GM19372 (cell line): Measurements from ENCODE around the gene PLEKHA3.
"Not testable (repeated sequence)": the region's sequence is repeated elsewhere in the genome, so short reads cannot be mapped to it uniquely, and the experiment has no call there.

Experiments
- ATAC-seq: cut with Tn5 transposase; IDR thresholded peaks from one replicate; pipeline ENCODE4 v1.9.1; 2021; ENCODE audit warnings: mild to moderate bottlenecking, low read depth, moderate library complexity; ENCODE audit not compliant: unreplicated experiment

The PLEKHA3 gene

DNA sequence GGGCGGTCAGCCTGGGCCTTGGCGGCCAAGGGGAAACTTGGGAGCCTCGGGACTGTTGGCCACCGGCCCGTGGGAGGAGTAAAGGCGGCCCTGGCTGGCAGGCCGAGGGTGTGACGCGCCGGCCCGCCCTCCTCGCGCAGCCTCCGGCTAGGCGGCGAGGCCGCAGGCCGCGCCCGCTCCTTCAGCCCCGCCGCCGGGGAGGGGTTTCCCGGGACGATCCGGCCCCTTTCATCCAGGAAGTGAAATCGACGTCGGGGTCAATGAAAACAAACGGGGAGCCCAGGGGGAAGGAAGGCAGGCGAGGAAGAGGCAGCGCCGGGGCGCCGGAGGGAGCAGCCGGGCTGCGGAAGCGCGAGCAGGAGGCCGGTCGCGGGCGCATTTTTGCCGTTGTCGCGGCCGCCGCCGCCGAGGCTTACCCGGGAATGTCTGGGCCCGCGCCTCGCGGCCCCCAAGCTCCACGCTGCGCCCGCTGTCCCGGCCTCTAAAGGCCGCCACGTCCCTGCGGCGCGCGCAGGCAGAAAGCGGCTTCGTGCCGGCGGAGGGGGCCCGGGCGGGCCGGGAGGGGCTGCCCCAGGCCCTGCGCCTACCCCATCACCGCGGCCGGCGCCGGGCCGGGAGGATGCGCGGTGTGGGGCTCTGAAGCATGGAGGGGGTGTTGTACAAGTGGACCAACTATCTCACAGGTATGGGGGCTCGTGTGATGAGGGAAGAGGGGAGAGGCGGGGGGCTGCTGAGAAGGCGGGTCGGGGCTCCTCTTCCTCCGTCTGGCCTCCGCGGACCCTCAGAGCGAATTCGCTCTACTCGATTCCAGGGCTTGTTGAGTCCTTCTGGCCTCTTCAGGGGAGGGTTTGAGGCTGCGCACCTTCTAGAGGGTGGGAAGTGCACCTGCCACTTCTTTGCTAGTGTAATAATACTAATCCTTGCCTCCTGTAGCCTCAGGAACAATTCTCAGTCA lies at the start of gene PLEKHA3:
Gene PLEKHA3 (plus strand): TSS at position 231 of the 955 bp plus-strand sequence. CDS start 413 bp downstream, at position 644.
- peak; percentile 61 for ATAC-seq

DNA sequence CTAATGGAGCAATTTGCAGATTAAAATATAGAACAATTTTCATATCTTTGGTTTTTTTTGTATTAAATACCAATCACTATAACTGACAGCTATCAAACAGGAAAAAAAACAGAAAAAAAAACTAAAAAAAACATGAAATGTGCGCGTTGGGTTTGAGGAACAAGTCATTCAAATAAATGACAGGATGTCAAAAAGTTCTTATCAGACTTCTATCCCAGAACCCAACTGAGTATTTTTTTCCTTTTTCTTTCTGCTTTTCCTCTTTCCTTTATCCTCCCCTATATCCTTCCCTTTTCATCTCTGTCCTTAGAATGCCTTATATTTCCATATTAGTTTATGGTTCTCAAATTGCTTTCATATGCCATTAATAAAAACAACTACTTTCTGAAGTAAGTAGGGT lies 43.6 kb upstream of the PLEKHA3 start:
- no peak for ATAC-seq

DNA sequence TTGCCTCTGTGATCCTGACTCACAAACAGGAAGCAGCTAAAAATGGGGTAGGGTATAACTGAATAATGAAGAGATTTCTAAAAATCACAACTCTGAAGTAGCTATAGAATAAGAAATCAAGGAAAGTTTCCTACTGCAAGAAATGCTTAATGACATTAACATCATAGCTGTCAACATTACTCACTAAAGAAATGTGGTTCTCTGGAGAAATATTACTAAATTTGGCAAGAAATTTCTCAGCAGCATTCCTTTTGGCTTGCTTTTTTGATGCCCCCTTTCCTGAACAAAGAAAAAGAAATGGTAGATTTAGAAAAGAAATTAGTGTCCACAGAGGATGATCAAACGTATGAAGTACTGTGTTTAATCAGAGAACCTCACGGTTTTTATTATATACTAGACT lies 38.8 kb upstream of the PLEKHA3 start:
- ATAC-seq: no peak

DNA sequence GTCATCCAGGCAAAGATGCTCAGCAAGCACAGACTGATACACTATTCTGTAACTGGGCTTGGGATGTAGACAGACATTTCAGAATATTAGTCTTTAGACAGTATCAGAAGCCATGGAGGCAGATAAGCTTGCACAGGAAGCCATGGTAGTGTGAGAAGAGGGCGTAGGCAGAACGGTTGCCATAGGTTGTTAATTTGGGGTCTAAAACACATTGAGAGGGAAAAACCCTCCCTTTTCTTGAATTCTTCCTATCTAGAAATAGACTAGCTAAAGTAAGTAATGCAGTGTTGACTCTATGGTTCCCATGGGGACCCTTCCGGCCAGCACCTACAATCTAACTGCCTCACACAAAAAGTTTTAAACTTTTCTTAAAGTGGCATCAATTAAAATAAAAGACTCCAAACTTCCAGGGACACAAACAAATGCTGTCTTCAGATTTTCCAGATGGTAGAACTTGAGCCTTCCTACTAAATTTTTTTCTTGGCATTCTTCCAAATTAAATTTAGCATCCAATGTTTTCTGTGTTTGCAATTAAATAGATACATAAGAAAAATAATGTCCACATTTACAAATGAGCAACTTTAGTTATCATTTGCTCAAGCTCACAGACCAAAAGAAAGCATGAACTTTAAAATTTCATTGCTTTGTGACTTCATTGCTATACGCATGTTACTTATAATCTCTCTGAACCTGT lies 31.1 kb upstream of the PLEKHA3 start:
- no peak for ATAC-seq

DNA sequence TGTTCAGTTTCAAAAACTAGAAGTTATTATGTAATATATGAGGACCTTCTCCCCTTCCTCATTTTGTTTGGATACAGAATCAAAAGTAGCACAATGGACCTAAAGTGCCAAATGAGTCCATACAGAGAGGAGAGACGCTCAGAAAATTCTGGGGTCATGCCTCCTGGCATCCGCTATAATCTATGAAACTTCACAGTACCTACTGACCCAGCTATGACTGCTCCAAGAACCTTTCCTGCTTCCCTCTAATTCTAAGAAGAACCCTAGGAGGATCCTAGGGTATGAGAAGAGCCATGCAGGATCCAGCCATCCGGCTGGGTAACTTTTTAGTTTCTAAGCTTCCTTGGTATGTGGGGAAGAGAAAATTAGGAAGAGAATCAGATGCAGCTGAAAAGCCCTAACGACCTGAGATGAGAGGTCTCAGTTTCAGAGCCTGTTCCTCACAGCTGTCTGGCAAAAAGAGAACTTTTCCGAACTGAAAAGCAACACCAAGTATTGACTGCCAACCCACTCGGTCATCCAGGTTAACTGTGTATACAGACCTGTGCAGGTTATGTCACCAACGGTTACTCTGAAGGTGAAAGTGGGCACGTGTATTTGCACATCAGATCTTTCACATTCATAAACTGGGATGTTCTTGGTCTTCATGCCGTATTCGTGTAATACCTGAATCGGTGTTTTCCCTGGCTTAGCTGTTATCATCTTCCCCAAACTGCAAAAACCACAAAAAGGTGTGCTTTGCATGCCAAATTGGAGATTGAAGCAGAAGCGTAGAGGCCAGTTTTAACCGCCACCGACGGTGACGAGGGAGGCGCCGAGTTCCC lies 30.3 kb upstream of the PLEKHA3 start:
- no peak for ATAC-seq

DNA sequence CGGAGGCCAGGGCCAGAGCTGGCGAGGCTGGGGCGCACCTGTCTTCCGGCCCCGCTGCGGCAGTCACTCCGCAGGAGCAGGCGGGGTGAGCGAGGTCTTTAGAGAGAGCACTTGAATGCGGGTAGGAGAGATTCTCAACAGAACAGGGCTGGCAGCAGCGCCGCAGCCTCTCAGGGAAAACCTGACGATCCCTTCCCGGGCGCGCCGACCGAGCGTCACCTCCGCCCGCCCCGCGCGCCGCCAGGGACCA lies 29.8 kb upstream of the PLEKHA3 start:
- peak; percentile 46 for ATAC-seq

DNA sequence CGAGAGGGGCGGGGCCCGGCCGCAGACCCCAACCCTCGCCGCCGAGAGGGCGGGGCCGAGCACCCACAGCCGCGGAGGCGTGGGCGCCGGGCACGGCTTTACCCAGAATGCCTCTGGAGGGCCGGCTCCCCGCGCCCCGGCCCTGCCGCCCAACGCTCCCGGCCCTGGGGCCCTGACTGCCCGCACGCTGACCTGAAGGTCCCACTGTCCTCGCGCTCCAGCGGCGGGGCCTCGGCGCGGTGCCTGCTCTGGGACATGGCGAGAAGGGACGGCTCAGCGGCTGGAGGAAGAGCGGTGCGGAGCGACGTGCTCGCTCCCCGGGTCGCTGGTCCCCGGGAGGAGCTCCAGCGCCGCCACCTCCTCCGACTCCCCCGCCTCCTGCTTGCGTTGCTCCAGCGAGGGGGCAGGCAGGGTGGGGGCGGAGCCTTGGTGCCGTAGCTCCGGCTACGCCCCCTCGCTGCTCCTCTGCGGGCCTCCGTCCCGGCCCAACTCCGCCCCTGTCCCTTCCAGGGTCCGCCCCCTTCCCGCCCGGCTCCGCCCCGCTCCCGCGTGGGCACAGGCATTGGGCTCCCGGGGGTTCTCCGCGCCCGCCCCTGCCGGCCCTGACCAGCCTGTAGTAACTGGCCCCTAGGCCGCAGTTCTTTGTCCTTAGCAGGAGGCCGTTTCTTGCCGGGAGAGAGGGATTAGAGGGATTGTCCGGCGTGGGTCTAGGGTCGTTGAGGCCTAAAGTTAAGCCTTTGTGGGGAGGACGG lies 29.3 kb upstream of the PLEKHA3 start, which contains the start of the genes PJVK and PRKRA:
Gene PJVK (plus strand): TSS at position 605 of the 752 bp plus-strand sequence. CDS start 2,032 bp downstream, outside the sequence.
Gene PRKRA (minus strand): TSS at position 402 of the 752 bp plus-strand sequence. CDS start 145 bp downstream, at position 257.
- peak; percentile 75 for ATAC-seq

DNA sequence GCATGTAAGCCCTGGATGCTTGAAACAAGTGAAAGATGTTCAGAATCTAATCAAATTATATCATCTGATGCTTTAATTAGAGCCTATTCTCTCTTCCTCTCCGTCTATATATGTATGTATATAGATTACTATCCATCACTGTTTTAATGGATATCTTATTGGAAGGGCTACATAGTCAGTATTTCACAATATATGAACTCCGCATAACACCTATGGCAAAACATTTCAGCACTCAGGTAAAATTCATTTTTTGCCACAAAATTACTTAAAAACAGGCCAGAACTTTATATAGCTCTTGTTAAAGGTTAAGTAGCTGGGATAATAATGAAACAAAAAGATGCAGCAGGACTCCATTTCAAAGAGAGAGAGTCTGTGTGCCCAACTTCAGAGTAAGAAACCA lies 27.9 kb upstream of the PLEKHA3 start:
- no peak for ATAC-seq

DNA sequence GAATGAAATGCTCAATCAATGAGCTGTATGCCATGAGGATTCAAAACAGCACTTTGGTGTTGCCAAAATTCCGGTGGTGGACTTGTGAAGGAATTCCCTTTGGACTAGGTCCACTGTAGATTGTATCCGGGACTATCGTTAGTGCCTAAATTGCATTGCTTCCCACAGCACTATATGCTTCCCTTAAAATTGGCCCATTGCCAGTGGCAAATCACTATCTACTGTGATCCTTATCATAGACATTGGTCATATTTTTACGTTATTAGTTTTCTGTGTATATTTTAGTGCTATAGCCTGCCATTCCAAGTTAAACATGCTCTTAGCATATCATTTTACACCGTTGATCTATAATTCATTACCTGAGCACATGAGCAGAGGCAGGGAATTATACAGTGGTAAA lies 27.4 kb upstream of the PLEKHA3 start:
- ATAC-seq: no peak

DNA sequence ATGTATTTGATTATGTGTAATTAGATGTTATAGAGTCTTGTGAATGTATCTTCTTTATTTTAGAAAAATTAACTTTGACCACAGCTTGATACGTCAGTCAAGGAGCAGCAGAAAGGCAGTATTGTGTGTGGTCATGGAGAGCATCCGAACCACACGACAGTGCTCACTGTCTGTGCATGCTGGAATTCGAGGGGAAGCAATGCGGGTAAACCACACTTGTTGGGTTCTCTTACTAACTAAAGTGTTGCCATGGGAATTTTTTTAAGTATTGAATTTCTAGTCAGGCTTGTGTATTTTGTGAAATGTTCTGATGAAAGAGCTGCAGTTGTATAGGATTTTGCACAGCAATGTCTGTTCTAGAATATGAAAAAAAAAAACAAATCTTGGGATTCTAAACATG lies 24.3 kb upstream of the PLEKHA3 start:
- ATAC-seq: no peak

DNA sequence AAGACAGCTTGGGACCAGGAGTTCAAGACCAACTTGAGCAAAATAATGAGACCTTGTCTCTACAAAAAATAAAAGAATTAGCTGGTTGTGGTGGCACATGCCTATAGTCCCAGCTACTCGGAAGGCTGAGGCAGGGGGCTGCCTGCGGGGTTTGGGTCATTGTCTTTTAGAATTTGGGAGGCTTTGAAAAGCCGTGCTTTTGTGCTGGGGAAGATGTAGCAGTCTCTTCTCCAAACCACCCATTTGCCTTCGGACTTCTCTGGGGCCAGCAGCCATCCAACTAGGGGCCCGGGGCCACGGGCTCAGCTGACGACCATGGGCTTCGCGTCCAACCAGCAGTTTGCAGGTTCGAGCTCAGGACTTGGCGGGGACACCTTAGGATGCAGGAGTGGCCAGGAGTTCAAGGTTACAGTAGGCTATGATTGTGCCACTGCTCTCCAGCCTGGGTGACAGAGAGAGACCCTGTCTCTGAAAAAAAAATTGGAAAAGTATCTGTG lies 22.8 kb upstream of the PLEKHA3 start:
- ATAC-seq: no peak

DNA sequence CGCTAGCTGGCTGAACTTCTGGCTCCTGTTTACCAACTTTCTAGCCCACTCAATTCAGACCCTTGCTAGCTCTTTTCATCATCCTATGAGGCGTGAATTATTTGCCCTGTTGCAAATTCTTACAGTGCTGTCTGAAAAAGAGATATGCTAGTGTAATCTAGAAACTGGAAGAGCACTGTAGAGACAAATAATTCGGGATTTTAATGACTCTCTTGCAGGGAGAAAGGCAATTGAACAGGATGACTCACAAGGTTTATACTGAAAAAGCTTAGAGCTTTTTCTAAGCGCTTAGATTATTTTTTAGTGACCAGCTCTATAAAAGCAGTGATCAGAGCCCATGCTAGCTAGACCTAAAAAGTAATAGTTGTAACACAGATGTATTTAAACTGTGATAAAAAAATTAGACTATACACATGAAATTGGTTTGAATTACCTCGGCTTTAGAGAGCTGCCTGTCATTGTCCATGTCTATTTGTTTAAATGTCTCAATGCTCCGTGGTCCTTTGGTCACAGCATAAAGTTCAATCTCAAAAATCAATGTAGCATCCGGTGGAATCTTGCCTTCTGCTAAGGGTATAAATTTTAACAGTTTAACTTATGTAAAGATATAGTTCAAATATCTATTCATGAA lies 10.9 kb upstream of the PLEKHA3 start:
- ATAC-seq: no peak

DNA sequence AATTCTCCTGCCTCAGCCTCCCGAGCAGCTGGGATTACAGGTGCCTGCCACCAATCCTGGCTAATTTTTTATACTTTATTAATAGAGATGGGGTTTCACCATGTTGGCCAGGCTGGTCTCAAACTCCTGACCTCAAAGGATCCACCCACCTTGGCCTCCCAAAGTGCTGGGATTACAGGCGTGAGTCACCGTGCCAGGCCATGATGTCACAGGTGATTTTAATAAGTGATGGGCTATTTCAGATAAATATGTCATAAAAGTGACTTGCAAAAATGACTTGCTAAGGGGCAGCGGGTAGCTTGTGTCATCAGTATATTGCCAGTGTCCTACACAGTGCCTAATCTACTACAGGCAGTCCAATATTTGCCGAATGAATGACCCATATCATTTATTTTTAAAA lies 8.9 kb upstream of the PLEKHA3 start:
- ATAC-seq: not testable (repeated sequence)

DNA sequence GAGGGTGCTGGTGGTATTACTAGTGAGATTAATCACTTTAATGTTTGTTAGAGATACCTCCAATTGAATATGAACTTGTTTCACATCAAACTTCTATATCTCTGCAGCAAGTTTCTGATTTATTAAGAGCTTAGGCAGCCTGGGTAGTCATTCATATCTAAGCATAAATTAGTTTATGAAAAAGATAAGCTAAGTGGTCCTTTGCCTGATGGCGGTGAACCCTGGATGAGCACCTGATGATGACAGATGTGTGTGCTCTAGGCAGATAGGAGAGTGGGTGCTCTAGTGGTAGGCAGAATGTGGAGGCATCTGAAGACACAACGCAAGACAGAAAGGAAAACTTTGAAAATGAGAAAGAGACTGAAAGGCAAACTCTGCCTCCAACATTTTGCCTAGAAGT lies 6.9 kb upstream of the PLEKHA3 start:
- ATAC-seq: no peak

DNA sequence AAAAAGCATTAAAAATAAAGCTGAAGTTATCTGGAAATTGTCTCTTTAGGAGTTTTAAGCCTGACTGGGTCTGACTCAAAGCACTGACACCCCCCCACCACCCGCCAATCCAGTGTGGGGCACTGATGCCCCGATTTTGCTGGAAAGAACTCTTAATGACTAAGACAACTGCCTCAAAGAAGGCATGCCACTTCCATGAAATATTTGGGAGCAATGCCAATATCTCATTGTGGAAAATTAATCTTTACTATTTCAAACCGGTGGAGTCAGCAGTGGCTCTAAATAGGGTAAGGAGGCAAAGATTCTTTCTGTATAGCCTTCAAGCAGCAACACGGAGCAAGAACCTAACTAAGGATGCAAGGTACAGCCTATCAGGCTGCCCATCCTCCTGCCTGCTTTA lies 6.3 kb upstream of the PLEKHA3 start:
- no peak for ATAC-seq

DNA sequence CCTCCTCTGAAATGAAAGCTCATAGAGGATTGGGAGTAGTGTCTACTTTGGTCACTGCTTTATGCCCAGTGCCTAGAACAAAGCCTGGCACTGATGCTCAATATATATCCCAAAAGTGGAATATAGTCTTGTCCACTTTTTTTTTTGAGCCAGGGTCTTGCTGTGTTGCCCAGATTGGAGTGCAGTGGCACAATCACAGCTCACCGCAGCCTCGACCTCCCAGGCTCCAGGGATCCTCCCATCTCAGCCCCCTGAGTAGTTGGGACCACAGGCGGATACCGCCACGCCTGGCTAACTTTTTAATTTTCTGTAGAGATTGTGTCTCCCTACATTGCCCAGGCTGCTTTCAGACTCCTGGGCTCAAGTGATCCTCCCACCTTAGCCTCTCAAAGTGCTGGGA lies 5.7 kb upstream of the PLEKHA3 start:
- no peak for ATAC-seq

DNA sequence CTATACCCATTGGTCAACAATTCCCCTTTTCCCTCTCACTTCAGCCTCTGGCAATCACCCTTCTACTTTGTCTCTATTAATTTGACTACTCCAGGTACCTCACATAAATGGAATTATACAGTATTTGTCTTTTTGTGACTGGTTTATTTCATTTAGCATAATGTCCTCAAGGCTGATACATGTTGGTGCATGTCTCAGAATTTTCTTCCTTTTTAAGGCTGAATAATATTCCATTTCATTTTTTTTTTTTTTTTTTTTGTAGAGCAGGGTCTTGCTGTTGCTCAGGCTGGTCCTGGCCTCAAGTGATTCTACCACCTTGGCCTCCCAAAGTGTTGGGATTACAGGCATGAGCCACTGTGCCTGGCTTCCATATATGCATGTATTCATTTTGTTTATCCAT lies 3.8 kb upstream of the PLEKHA3 start:
- ATAC-seq: no peak

DNA sequence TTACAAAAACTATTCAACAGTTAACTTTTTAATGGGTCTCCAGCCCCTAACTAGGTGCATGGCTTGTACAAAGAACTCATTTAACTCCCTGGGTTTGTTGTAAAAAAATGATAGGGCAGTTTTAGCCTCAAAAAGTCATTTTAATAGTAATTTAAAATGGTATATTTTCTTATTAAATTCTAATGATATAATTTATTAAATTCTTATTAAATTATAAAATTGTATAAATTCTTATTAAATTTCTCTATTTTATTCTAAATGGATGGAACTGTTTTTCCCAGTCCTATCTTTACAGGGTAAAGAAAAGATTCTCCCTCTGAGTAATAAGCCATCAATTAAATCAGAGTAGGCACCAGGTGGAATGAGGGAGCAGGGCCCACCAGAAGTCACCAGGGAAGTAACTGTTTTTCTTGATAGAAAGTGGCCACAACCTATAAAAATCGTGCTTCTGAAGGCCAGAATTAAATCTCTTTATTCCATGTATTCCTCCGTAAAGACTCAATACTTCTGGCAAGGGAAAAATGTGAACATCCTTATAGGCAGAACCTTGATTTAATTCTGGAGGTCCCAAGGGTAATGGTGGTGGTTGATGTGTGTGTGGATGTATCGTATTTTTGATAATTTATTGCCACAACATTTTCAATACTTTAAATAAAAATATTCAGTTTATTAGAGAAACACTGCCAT lies 2.7 kb upstream of the PLEKHA3 start:
- ATAC-seq: no peak

DNA sequence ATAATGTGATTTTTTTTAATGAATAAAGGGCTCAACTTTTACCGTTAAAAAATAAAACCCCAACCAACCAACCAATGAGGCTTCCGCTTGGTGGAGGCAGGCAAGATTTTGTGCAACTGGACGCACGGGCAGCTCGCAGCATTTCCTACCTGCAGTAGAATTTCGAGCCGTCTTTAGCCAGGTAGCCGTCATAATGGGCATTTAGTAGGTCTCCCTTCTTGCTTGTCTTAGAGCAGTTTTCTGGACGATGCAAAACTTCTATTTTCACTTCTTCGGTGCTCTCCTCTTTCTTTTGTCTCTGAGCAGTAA lies 2.2 kb upstream of the PLEKHA3 start:
- ATAC-seq: peak; percentile 1
